A673 (cell line): Measurements from ENCODE around the gene ST6GALNAC4.

Experiments
- CTCF ChIP-seq: fragments of 300-800, 200-600 bp; sonication (generic); conservative IDR thresholded peaks from 2 replicates; pipeline ENCODE4 v1.5.1; 2017; ENCODE audit warnings: low read depth, mild to moderate bottlenecking, antibody characterized with exemption, low read length, moderate library complexity, mixed read lengths
- EZH2 ChIP-seq: fragments of 200-600 bp; sonication (generic); IDR thresholded peaks from 2 replicates; pipeline ENCODE4 v1.6.1; 2017; ENCODE audit warnings: borderline replicate concordance, low read depth, mild to moderate bottlenecking, mixed read lengths, antibody characterized with exemption, low read length; ENCODE audit not compliant: poor library complexity, severe bottlenecking

- TF ChIP-seq EZH2 (no peak), CTCF (no peak)
These were observed 38.0 kb downstream of the ST6GALNAC4 start for GRCh38 chr9:127878652-127879390.
